Activated CD4-positive, alpha-beta memory T cell treated with anti-CD3 and anti-CD28 coated beads, Interleukin-2, amount 10 ng/mL, durations not matched to agents 7 days and 5 days (primary cell): ENCODE results near the gene SPP2. TPM values are rescaled to one million over a fixed set of nuclear protein-coding genes. Genes with fewer than 3 reads are reported as not detected.

Experiments
- CTCF ChIA-PET: fragments of 350-600 bp; sonication (Branson Sonifier 250); formaldehyde crosslinking; loops from one replicate; lab custom pipeline; 2021; ENCODE audit warnings: antibody characterized with exemption, inconsistent platforms; lab: Charles Lee
- POLR2A ChIA-PET: fragments of 350-600 bp; sonication (Branson Sonifier 250); formaldehyde crosslinking; loops from one replicate; lab custom pipeline; 2021; ENCODE audit warnings: antibody characterized with exemption; lab: Charles Lee
- DNase-seq: peaks from one replicate; pipeline ENCODE4 v3.0.0-alpha.2; 2020
- H3K27ac Mint-ChIP-seq: one replicate; pipeline ENCODE4 v1.8.0; 2021; ENCODE audit warnings: mild to moderate bottlenecking, mixed read lengths
- H3K27me3 Mint-ChIP-seq: one replicate; pipeline ENCODE4 v1.8.0; 2021; ENCODE audit warnings: mixed read lengths
- H3K36me3 Mint-ChIP-seq: one replicate; pipeline ENCODE4 v1.8.0; 2021; ENCODE audit warnings: low read depth, mixed read lengths
- H3K4me1 Mint-ChIP-seq: one replicate; pipeline ENCODE4 v1.8.0; 2021; ENCODE audit warnings: mixed read lengths
- H3K4me3 Mint-ChIP-seq: one replicate; pipeline ENCODE4 v1.8.0; 2021; ENCODE audit warnings: mild to moderate bottlenecking, mixed read lengths
- H3K9me3 Mint-ChIP-seq: one replicate; pipeline ENCODE4 v1.8.0; 2021; ENCODE audit warnings: mixed read lengths
- total RNA-seq, 2 experiments: library from RNA; stranded (reverse); gene quantifications; one replicate each; pipeline ENCODE4 v1.2.3, GENCODE V29; 2021

The SPP2 gene
- total RNA-seq, 2 experiments from 2014 or later: not detected

DNA sequence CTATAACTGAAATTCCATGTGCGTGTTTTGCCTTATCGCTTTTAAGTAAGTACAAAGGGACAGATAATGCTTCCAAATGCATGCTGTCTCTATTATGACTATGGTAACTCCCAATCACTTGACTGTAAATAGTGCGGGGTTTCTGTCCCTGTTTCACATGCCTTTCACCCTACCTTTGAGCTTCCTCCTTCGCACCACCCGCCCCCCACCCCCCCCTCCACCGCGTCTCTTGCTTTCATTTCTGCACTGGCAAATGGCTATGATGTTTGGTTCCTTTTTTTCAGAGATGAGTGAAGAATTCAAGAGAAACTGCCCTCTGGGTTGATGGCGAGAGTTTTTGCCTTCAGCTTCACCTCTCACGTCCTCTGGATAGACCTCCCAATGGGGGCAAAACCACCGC lies 25.0 kb upstream of the SPP2 start:
- DNase-seq: no peak
- Mint-ChIP-seq H3K27ac (peak overlapping the region; percentile 50), H3K4me1 (peaks cover 41% of the 10 kb centered on the region), H3K36me3 (peaks cover 11% of the 10 kb centered on the region), H3K27me3 (no peaks in the 10 kb centered on the region), H3K4me3 (peak overlapping the region; percentile 62), H3K9me3 (peaks cover 10% of the 10 kb centered on the region)
- ChIA-PET CTCF (interaction anchor here (1.5 kb wide), 1 partner anchor 28 kb away, joined by 3 read pairs; no protein-coding TSS in a partner anchor), POLR2A (interaction anchor here (0.6 to 3.5 kb wide), 7 partner anchors 10 to 472 kb away, joined by 3 to 11 read pairs (median 4); partner anchors contain the start of gene ARL4C)

DNA sequence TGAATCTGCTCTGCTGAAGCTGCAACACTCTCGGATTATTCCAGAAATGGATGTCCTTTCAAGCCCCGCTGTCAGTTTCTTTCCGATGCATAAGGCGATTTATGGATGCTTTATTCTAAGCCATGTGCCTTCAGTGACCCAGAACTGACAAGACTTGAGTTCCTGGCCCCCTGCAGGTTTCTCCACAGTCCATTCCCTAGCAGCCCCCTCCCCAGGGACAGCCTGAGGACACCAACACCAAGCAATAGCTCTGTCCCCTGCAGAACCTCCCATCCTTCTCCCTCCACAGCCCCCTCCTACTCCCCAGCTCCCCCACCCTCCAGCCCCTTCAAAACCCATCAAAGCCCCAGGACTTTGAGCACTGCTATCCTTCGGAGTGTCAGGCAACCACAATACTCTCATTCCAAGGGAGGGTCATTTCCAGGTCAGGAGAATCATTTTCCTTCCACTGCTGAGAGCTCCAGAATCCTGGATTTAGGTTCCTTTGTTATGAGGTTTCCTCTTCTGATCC lies 24.6 kb upstream of the SPP2 start:
- H3K9me3 Mint-ChIP-seq: peaks cover 13% of the 10 kb centered on the region
- no peaks in the 10 kb centered on the region for H3K27me3 Mint-ChIP-seq
- no peak for DNase-seq
- peaks cover 11% of the 10 kb centered on the region for H3K36me3 Mint-ChIP-seq
- POLR2A ChIA-PET: interaction anchor here (0.6 to 3.5 kb wide), 5 partner anchors 11 to 472 kb away, joined by 3 to 11 read pairs (median 6); partner anchors contain the start of gene ARL4C
- H3K27ac Mint-ChIP-seq: peak overlapping the region; percentile 73
- peaks cover 45% of the 10 kb centered on the region for H3K4me1 Mint-ChIP-seq
- CTCF ChIA-PET: interaction anchor here (1.5 kb wide), 1 partner anchor 28 kb away, joined by 3 read pairs; no protein-coding TSS in a partner anchor
- H3K4me3 Mint-ChIP-seq: peak overlapping the region; percentile 62

DNA sequence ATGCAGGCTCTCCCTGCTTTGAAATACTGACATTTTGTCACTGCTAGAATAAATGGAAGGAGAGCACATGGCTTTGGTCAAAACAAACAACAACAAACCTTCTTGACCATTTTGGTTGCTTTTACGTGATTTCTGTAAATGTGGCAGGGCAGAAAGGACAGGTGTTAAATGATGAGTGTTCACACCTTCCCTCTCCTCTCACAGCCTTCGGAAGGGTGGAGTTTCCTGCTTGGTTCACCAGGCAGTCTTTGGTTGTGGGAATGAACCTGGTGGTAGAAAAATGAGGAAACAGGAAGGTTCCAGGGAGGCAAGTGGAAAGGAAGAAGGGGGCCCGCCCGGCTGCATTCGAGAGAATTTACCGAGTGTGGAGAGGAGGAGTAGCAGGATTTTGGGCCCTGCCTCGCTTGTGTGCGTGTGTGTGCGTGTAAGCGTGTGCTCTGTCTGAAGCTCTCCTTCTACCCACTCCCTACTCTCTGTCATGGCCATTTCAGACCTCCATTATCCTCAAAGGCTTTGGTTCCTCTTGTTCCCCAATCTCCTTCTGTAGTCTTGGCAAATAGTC lies 23.7 kb upstream of the SPP2 start:
- Mint-ChIP-seq H3K4me3 (peak overlapping the region; percentile 62), H3K36me3 (peaks cover 11% of the 10 kb centered on the region), H3K27ac (peak overlapping the region; percentile 73), H3K9me3 (peaks cover 13% of the 10 kb centered on the region), H3K27me3 (no peaks in the 10 kb centered on the region), H3K4me1 (peaks cover 54% of the 10 kb centered on the region)
- POLR2A ChIA-PET: interaction anchor here (1.2 to 3.5 kb wide), 4 partner anchors 19 to 471 kb away, joined by 4 to 11 read pairs (median 7); partner anchors contain the start of gene ARL4C
- CTCF ChIA-PET: no interaction called here
- no peak for DNase-seq

DNA sequence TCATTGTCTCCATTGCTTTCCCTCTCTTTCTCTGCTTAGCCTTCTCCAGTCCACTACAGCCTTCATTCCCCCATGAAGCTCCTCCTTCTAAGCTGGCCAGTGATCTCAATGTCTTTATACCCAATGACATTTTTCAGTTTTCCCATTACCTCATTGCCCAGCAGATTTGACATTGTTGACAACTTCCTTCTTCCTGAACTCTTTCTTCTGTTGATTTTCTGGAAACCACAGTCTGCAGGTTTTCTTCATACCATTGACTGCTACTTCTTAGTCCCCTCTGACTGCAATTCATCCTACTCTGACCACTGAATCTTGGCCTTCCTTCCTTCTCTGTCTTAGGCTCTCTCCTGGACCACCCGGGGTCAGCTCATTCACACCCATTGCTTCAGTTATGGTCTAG lies 22.9 kb upstream of the SPP2 start:
- CTCF ChIA-PET: no interaction called here
- DNase-seq: no peak
- Mint-ChIP-seq H3K4me3 (no peak overlapping the region), H3K4me1 (peaks cover 62% of the 10 kb centered on the region), H3K27me3 (no peaks in the 10 kb centered on the region), H3K36me3 (peaks cover 15% of the 10 kb centered on the region), H3K27ac (peak overlapping the region; percentile 32), H3K9me3 (peaks cover 13% of the 10 kb centered on the region)
- POLR2A ChIA-PET: interaction anchor here (1.2 to 3.5 kb wide), 3 partner anchors 20 to 470 kb away, joined by 4 to 11 read pairs (median 4); partner anchors contain the start of gene ARL4C

DNA sequence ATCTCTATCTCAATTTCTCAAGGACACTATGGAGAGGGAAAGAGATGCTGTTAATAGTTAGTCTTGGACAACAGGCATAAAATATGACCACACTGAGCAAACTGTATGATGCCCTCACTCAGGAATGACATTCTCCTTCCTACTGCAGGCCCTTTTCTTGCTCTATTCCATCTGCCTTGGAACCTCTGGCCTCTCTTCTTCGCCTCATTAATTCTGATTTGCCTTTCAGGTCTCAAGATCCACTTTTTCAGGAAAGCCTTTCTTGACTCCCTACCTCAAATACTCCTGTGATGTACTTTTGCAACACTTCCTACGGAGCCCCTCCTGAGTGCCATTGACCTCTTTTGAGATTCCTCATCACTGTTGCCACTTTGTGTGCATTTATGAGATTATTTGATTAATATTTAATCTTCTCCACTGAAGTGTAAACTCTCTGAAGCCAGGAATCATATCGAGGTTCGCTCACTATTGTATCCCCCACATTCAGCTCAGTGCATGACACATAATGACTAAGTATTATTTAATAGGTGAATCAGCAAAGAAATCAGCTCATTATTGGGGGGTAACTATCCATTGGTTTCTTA lies 21.3 kb upstream of the SPP2 start:
- peaks cover 23% of the 10 kb centered on the region for H3K36me3 Mint-ChIP-seq
- ChIA-PET CTCF (no interaction called here), POLR2A (interaction anchor here (1.0 to 1.7 kb wide), 2 partner anchors 22 to 468 kb away, joined by 4 read pairs; partner anchors contain the start of gene ARL4C)
- H3K27ac Mint-ChIP-seq: no peak overlapping the region
- peaks cover 10% of the 10 kb centered on the region for H3K9me3 Mint-ChIP-seq
- no peak overlapping the region for H3K4me3 Mint-ChIP-seq
- peaks cover 2% of the 10 kb centered on the region for H3K27me3 Mint-ChIP-seq
- H3K4me1 Mint-ChIP-seq: peaks cover 70% of the 10 kb centered on the region
- no peak for DNase-seq

DNA sequence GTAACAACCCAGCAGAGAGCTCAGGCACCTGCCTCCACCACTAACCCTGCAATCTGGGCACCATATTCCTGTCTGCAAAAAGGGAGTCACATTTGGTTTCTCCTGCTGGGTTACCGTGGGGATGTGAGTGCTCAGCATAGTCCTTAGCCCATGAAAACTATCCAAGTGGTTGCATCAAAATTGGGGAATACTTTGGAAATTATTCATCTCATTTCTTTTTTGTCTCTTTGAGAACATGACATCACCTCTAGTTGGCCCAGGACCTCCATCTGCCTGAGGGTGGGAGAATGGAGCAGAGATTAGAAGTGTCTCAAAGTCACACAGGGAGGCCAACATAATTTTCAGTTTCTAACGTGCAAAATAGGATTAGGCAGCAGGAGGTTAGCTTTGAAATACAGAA lies 19.3 kb upstream of the SPP2 start:
- Mint-ChIP-seq H3K27ac (peak overlapping the region; percentile 86), H3K4me1 (peaks cover 56% of the 10 kb centered on the region), H3K36me3 (peaks cover 28% of the 10 kb centered on the region), H3K4me3 (no peak overlapping the region), H3K27me3 (peaks cover 2% of the 10 kb centered on the region), H3K9me3 (peaks cover 17% of the 10 kb centered on the region)
- ChIA-PET POLR2A (interaction anchor here (1.4 to 3.2 kb wide), 4 partner anchors 42 to 466 kb away, joined by 3 to 32 read pairs (median 15); partner anchors contain the start of gene ARL4C), CTCF (interaction anchor here (0.9 kb wide), 1 partner anchor 174 kb away, joined by 3 read pairs; no protein-coding TSS in a partner anchor)
- DNase-seq: no peak

DNA sequence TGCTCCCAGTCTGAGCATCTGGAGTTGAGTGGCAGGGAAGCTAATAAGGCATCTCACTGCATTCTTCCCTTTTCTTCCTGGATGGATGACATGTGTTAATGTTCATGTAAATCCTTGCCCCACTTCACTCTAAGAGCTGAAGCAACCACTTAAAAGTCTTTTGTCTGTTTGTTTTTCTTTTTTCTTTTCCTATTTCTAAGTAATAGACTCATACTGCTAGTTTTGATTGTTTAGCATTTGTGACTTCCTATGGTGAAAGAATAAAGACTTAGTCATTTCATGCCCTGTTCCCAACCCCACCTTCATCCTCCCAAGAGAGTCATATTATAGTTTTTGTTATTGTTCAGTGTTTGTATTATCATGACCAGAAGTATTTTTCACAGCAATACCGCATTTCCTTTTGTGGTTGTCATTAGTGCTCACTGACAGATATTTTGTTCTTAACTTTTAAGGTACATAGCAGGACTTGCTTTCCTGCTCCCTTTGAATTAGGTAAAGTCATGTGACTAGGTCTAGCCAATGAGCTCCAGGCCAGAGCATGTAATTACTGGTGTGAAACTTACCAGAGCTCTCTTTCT lies 18.1 kb upstream of the SPP2 start:
- Mint-ChIP-seq H3K9me3 (peaks cover 27% of the 10 kb centered on the region), H3K36me3 (peaks cover 39% of the 10 kb centered on the region), H3K27ac (peak overlapping the region; percentile 86), H3K27me3 (peaks cover 10% of the 10 kb centered on the region), H3K4me1 (peaks cover 44% of the 10 kb centered on the region), H3K4me3 (peak overlapping the region; percentile 12)
- ChIA-PET POLR2A (interaction anchor here (0.8 to 3.2 kb wide), 15 partner anchors 8 to 464 kb away, joined by 3 to 32 read pairs (median 6); partner anchors contain the start of gene ARL4C), CTCF (interaction anchor here (0.7 to 1.9 kb wide), 4 partner anchors 41 to 469 kb away, joined by 3 to 7 read pairs (median 5); partner anchors contain the start of gene ARL4C)
- peak; percentile 81 for DNase-seq

DNA sequence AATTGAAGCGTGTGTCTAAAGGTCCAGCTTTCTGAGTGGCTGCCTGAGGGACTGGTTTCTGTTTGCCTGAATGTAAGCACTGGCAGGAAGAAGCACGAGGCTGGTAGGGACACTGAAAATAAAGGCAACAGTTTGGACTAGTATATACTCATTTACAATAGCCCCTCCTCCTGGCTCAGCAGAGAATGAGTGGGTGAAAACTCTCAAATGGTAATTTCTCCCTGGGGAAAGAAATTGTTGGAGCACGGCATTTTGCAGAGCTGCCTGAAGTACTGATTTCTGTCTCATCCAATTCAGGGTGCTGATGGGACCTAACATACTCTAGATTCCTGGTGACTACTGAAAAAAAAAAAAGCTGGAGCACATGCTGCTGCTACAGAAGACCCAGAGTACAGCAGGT lies 17.3 kb upstream of the SPP2 start:
- H3K4me1 Mint-ChIP-seq: peaks cover 38% of the 10 kb centered on the region
- H3K4me3 Mint-ChIP-seq: no peak overlapping the region
- POLR2A ChIA-PET: interaction anchor here (1.0 to 3.2 kb wide), 14 partner anchors 9 to 464 kb away, joined by 3 to 32 read pairs (median 6); partner anchors contain the start of gene ARL4C
- H3K27ac Mint-ChIP-seq: peak overlapping the region; percentile 86
- DNase-seq: no peak
- H3K36me3 Mint-ChIP-seq: peaks cover 41% of the 10 kb centered on the region
- peaks cover 13% of the 10 kb centered on the region for H3K27me3 Mint-ChIP-seq
- CTCF ChIA-PET: interaction anchor here (1.0 to 1.9 kb wide), 3 partner anchors 42 to 464 kb away, joined by 3 to 7 read pairs (median 7); partner anchors contain the start of gene ARL4C
- H3K9me3 Mint-ChIP-seq: peaks cover 27% of the 10 kb centered on the region

DNA sequence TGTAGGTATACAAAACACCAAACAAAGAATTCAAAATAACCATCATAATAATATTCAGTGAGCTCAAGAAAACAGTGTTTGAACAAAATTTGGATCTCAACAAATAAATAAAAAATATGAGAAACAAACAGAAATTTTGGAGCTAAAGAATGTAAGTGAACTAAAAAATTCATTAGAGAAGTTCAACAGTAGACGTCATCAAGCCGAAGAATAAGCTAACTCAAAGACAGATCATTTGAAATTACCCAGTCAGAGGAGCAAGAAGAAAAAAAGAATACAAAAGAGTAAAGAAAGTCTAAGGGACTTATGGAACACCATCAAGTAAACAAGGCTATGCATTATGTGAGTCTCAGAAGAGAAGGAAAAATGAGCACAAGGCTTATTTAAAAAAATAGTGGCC lies 16.6 kb upstream of the SPP2 start:
- CTCF ChIA-PET: interaction anchor here (1.9 kb wide), 1 partner anchor 464 kb away, joined by 7 read pairs; the partner anchor contains the start of gene ARL4C
- DNase-seq: no peak
- Mint-ChIP-seq H3K4me1 (peaks cover 34% of the 10 kb centered on the region), H3K27ac (no peak overlapping the region), H3K9me3 (peaks cover 27% of the 10 kb centered on the region), H3K36me3 (peaks cover 39% of the 10 kb centered on the region), H3K27me3 (peaks cover 18% of the 10 kb centered on the region), H3K4me3 (no peak overlapping the region)
- POLR2A ChIA-PET: interaction anchor here (1.0 to 2.4 kb wide), 6 partner anchors 38 to 459 kb away, joined by 3 to 9 read pairs (median 6); no protein-coding TSS in a partner anchor

DNA sequence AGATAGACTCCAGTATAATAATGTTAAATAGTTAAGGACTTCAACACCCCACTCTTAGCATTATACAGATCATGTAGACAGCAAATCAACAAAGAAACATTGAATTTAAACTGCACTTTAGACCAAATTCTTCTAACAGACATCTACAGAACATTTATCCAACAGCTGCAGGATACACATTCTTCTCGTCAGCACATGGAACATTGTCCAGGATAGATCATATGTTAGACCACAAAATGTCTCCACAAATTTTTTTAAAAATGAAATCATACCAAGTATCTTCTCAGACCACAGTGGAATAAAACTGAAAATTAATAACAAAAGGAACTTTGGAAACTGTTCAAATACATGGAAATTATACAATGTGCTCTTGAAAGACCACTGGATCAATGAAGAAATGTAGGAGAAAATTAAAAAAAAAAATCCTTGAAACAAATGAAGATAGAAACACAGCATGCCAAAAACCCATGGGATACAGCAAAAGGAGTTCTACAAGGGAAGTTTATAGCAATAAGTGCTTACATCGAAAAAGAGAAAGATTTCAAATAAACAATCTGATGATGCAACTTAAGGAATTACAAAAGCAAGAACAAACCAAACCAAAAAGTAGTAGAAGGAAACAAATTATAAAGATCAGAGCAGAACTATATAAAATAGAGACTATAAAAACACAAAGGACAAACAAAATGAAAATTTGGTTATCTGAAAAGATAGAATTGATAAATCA lies 12.3 kb upstream of the SPP2 start:
- Mint-ChIP-seq H3K27ac (no peak overlapping the region), H3K27me3 (peaks cover 35% of the 10 kb centered on the region), H3K9me3 (peaks cover 23% of the 10 kb centered on the region), H3K4me1 (peaks cover 3% of the 10 kb centered on the region), H3K36me3 (peaks cover 28% of the 10 kb centered on the region), H3K4me3 (no peak overlapping the region)
- ChIA-PET CTCF (no interaction called here), POLR2A (no interaction called here)
- no peak for DNase-seq

DNA sequence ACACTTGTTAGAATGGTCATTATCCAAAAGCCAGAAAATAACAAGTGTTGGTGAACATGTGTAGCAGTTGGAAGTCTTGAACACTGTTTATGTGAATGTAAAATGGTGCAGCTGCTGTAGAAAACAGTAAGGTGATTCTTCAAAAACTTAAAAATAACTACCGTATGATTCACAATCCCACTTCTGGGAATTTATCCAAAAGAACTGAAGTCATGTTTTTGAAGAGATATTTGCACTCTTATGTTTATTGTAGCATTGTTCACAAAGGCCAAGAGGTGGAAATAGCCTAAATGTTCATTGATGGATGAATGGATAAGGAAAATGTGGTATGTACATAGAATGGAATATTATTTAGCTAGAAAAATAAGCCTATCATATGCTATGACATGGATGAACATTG lies 6.3 kb upstream of the SPP2 start:
- peaks cover 7% of the 10 kb centered on the region for H3K9me3 Mint-ChIP-seq
- no peak overlapping the region for H3K27ac Mint-ChIP-seq
- POLR2A ChIA-PET: no interaction called here
- no peak overlapping the region for H3K4me3 Mint-ChIP-seq
- CTCF ChIA-PET: no interaction called here
- no peak for DNase-seq
- peaks cover 22% of the 10 kb centered on the region for H3K27me3 Mint-ChIP-seq
- no peaks in the 10 kb centered on the region for H3K36me3 Mint-ChIP-seq
- no peaks in the 10 kb centered on the region for H3K4me1 Mint-ChIP-seq

DNA sequence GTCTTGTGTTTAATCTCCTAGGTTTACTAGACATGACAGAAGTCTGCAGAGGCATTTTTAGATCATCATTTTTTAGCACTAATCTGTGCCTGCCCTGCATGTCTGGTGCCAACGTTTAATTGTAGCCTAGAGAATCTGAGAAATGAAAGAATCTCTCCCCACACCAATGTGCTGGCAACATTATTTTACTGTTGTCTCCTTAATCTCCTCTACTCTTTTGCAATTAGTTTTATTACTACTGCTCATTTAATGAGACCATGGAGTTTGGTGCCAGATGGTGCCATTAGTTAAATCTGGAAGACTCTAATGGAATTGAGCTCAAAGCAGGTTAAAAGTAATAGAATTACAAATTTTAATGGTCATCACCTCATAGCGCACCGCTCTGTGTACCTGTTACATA lies 4.0 kb upstream of the SPP2 start:
- no peak overlapping the region for H3K27ac Mint-ChIP-seq
- CTCF ChIA-PET: no interaction called here

More for the DNA sequence above, 4.0 kb upstream of the SPP2 start:
- Mint-ChIP-seq H3K9me3 (peaks cover 7% of the 10 kb centered on the region), H3K36me3 (no peaks in the 10 kb centered on the region), H3K27me3 (peaks cover 16% of the 10 kb centered on the region), H3K4me1 (no peaks in the 10 kb centered on the region), H3K4me3 (no peak overlapping the region)
- DNase-seq: no peak
- POLR2A ChIA-PET: no interaction called here
